A549 (cell line): ENCODE results near the gene KRT34. TPM values are rescaled to one million over a fixed set of nuclear protein-coding genes. Genes with fewer than 3 reads are reported as not detected.

Experiments used
- ATAC-seq, 2 experiments: fragments of 200-7000 bp in 1 of 2; fragments of >200 bp in 1 of 2; cut with Nextera tagmentation in 1 of 2; cut with Tn5 transposase in 1 of 2; 3 replicates each; pipeline versions ENCODE4 v1.8.0 to v1.9.1; 2018 to 2020; ENCODE audit warnings: mild to moderate bottlenecking in 1 of 2, moderate library complexity in 1 of 2
- CTCF ChIA-PET: fragments of 300-600 bp; sonication (Branson Sonifier 250); formaldehyde crosslinking; extraction: SDS; loops from one replicate; lab custom pipeline; 2021; ENCODE audit warnings: antibody characterized with exemption, inconsistent platforms; lab: Yijun Ruan, JAX
- POLR2A ChIA-PET: fragments of 350-600 bp; formaldehyde crosslinking; extraction: SDS; loops from one replicate; lab custom pipeline; 2021; ENCODE audit warnings: antibody characterized with exemption, inconsistent platforms; lab: Yijun Ruan, JAX
- DNase-seq, 2 experiments: peaks; one replicate each; pipeline versions ENCODE4 v3.0.0 to v3.0.0-alpha.2; 2011 to 2016; ENCODE audit warnings: low read depth in 1 of 2, low spot score in 1 of 2
- FAIRE-seq: peaks from 2 replicates; lab custom pipeline; 2011; peaks lifted over from hg19 to GRCh38; lab: Jason Lieb, UNC
- H3K27ac ChIP-seq, 2 experiments: fragments of >200 bp; sonication (Bioruptor Twin); formaldehyde crosslinking; 3 replicates each; pipeline ENCODE4 v1.5.1; 2016 to 2017
- H3K4me1 ChIP-seq: fragments of >200 bp; sonication (Bioruptor Twin); formaldehyde crosslinking; 3 replicates; pipeline ENCODE4 v1.6.1; 2016
- H3K4me2 ChIP-seq: fragments of >200 bp; sonication (Bioruptor Twin); formaldehyde crosslinking; 3 replicates; pipeline ENCODE4 v1.6.1; 2016
- H3K4me3 ChIP-seq: fragments of >200 bp; sonication (Bioruptor Twin); formaldehyde crosslinking; 3 replicates; pipeline ENCODE4 v1.5.1; 2016
- H3K9me3 ChIP-seq: fragments of >200 bp; sonication (Bioruptor Twin); formaldehyde crosslinking; 3 replicates; pipeline ENCODE4 v1.6.1; 2016
- BHLHE40 ChIP-seq: IDR thresholded peaks from 2 replicates; pipeline ENCODE4 v1.6.1; 2012; ENCODE audit warnings: low read depth, low read length, inconsistent platforms
- EHMT2 ChIP-seq: fragments of 200-600 bp; sonication (generic); IDR thresholded peaks from 2 replicates; pipeline ENCODE4 v1.6.1; 2016; ENCODE audit warnings: antibody characterized with exemption, low read depth, mild to moderate bottlenecking, moderate library complexity
- ESRRA ChIP-seq: fragments of 150-350 bp; IDR thresholded peaks from 2 replicates; pipeline ENCODE4 v1.6.1; 2014; ENCODE audit warnings: mild to moderate bottlenecking, low read length, borderline replicate concordance
- FOSB ChIP-seq: fragments of 250-450 bp; sonication (Bioruptor Pico); IDR thresholded peaks from 2 replicates; pipeline ENCODE4 v1.5.0; 2020; ENCODE audit warnings: mild to moderate bottlenecking, moderate library complexity
- GATA3 ChIP-seq: IDR thresholded peaks from 2 replicates; pipeline ENCODE4 v1.6.1; 2012; ENCODE audit warnings: borderline replicate concordance
- HDAC2 ChIP-seq: fragments of 200-600 bp; sonication (generic); IDR thresholded peaks from 2 replicates; pipeline ENCODE4 v1.6.1; 2016
- HOXA7 ChIP-seq: fragments of 250-450 bp; sonication (Bioruptor Pico); IDR thresholded peaks from 2 replicates; pipeline ENCODE4 v1.5.0; 2020; ENCODE audit warnings: mild to moderate bottlenecking, moderate library complexity
- HOXB13 ChIP-seq: fragments of 250-450 bp; sonication (Bioruptor Pico); IDR thresholded peaks from 2 replicates; pipeline ENCODE4 v1.5.0; 2020; ENCODE audit warnings: low read depth, mild to moderate bottlenecking, moderate library complexity
- HOXB5 ChIP-seq: fragments of 250-450 bp; sonication (Bioruptor Pico); IDR thresholded peaks from 2 replicates; pipeline ENCODE4 v1.5.0; 2020; ENCODE audit warnings: mild to moderate bottlenecking, moderate library complexity
- KDM1A ChIP-seq: fragments of 200-600 bp; sonication (generic); IDR thresholded peaks from 2 replicates; pipeline ENCODE4 v1.6.1; 2016; ENCODE audit warnings: low read depth, mild to moderate bottlenecking
- KDM5A ChIP-seq: fragments of 200-600 bp; sonication (generic); IDR thresholded peaks from 2 replicates; pipeline ENCODE4 v1.6.1; 2016; ENCODE audit warnings: antibody characterized with exemption, mild to moderate bottlenecking
- MAFK ChIP-seq: fragments of 450-650 bp; IDR thresholded peaks from 2 replicates; pipeline ENCODE4 v1.6.1; 2014; ENCODE audit not compliant: partially characterized antibody
- MAZ ChIP-seq: fragments of 150-350 bp; IDR thresholded peaks from 2 replicates; pipeline ENCODE4 v1.6.1; 2014; ENCODE audit warnings: antibody characterized with exemption, low read depth, low read length, borderline replicate concordance
- NFE2L2 ChIP-seq: fragments of 150-350 bp; conservative IDR thresholded peaks from 2 replicates; pipeline ENCODE4 v1.6.1; 2014; ENCODE audit warnings: low read length
- PHF8 ChIP-seq: fragments of 200-600 bp; sonication (generic); IDR thresholded peaks from 2 replicates; pipeline ENCODE4 v1.6.1; 2016; ENCODE audit warnings: low read depth, mild to moderate bottlenecking, antibody characterized with exemption, moderate library complexity, borderline replicate concordance
- RARB ChIP-seq: fragments of 250-450 bp; sonication (Bioruptor Pico); IDR thresholded peaks from 2 replicates; pipeline ENCODE4 v1.8.0; 2021; ENCODE audit warnings: mild to moderate bottlenecking, moderate library complexity
- RFX5 ChIP-seq: fragments of 450-650 bp; IDR thresholded peaks from 2 replicates; pipeline ENCODE4 v1.7.1; 2014; ENCODE audit warnings: antibody characterized with exemption, mild to moderate bottlenecking, moderate library complexity
- TFCP2L1 ChIP-seq: fragments of 250-450 bp; sonication (Bioruptor Pico); IDR thresholded peaks from 2 replicates; pipeline ENCODE4 v1.5.0; 2021; ENCODE audit warnings: mild to moderate bottlenecking
- TP53 ChIP-seq: fragments of 250-450 bp; sonication (Bioruptor Pico); IDR thresholded peaks from 2 replicates; pipeline ENCODE4 v1.5.0; 2021; ENCODE audit warnings: mild to moderate bottlenecking, moderate library complexity
- ZC3H11A ChIP-seq: fragments of 450-650 bp; IDR thresholded peaks from 2 replicates; pipeline ENCODE4 v1.6.1; 2014; ENCODE audit warnings: antibody characterized with exemption, mild to moderate bottlenecking
- ZFP36 ChIP-seq: fragments of 450-650 bp; IDR thresholded peaks from 2 replicates; pipeline ENCODE4 v1.6.1; 2014; ENCODE audit warnings: borderline replicate concordance; ENCODE audit not compliant: partially characterized antibody
- ZNF302 ChIP-seq: fragments of 250-450 bp; sonication (Bioruptor Pico); IDR thresholded peaks from 2 replicates; pipeline ENCODE4 v1.9.0; 2021; ENCODE audit warnings: inconsistent platforms, mild to moderate bottlenecking, moderate library complexity
- WGBS: methylation state at CpG from one replicate; pipeline ENCODE4 v1.1.6; 2017; ENCODE audit errors: missing lambda C conversion rate; 5-methylcytosine and 5-hydroxymethylcytosine counted together
- polyA plus RNA-seq, 4 experiments: library from polyadenylated mRNA; depleted of rRNA in 3 of 4; stranded (reverse); fragments of >200 nt; fragmentation: RNase III in 1 of 4; extraction: RNeasy Plus Mini Kit Qiagen cat#74134 plus additional on column Dnase treatment in 1 of 4; gene quantifications; 2 replicates in 3 of 4; 3 replicates in 1 of 4; pipeline ENCODE4 v1.2.3, GENCODE V29; 2011 to 2017
- TF ChIP-seq, protein P1 (sequence below): fragments of 250-450 bp; sonication (Bioruptor Pico); IDR thresholded peaks from 2 replicates; pipeline ENCODE4 v1.5.0; 2021; ENCODE audit warnings: mild to moderate bottlenecking, moderate library complexity, borderline replicate concordance
- TF ChIP-seq, protein P2 (sequence below): fragments of 450-650 bp; IDR thresholded peaks from 2 replicates; pipeline ENCODE4 v1.6.1; 2014; ENCODE audit warnings: antibody characterized with exemption
- TF ChIP-seq, protein P3 (sequence below): fragments of 250-450 bp; sonication (Bioruptor Pico); IDR thresholded peaks from 2 replicates; pipeline ENCODE4 v1.5.0; 2020; ENCODE audit warnings: low read depth, mild to moderate bottlenecking, moderate library complexity

The KRT34 gene
- polyA plus RNA-seq, 2 of the 4 experiments (the other 2 are of a cell fraction): 0.09 to 0.23 TPM

DNA sequence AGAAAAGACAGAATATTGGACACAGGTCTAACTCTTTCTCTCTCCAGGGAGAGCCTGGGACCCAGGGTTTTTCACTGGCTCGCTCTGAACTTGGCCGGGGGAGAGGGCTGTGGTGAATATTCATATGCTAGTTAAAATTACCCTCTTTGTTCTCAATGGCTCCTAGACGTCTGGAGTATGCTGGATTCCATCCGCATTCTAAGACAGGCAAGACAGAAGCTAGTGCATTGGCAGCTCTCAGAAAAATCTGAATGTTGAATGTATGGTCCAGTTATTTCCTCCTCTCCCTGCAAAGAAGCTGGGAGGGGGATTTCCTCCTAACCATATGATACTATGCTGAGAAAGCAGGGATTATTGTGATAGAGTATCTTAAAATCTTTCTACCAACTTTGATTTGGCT, 5.6 kb upstream of the KRT34 start:
- no peak overlapping the region for H3K4me2 ChIP-seq
- POLR2A ChIA-PET: no interaction called here

DNA sequence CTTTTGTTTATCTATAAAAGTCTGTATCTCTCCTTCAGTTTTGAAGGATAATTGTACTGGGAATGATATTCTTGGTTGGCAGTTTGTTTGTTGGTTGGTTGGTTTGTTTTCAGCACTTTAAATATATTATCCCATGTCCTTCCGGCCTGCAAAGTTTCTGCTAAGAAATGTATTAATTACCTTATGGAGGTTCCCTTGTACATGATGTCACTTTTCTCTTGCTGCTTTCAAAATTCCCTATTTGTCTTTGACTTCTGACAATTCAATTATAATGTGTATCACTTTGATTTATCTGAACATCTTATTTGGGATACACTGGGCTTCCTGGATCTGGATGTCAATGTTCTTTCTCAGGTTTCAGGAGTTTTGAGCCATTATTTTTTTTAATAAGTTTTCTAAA, 4.1 kb upstream of the KRT34 start:
- ChIA-PET CTCF (interaction anchor here (1.6 kb wide), 1 partner anchor 163 kb away, joined by 5 read pairs; no protein-coding TSS in a partner anchor), POLR2A (no interaction called here)
- TF ChIP-seq HOXA7 (CRISPR knock-in tag): no peak
- no peak for TF ChIP-seq NFE2L2
- TF ChIP-seq, protein P1, sequence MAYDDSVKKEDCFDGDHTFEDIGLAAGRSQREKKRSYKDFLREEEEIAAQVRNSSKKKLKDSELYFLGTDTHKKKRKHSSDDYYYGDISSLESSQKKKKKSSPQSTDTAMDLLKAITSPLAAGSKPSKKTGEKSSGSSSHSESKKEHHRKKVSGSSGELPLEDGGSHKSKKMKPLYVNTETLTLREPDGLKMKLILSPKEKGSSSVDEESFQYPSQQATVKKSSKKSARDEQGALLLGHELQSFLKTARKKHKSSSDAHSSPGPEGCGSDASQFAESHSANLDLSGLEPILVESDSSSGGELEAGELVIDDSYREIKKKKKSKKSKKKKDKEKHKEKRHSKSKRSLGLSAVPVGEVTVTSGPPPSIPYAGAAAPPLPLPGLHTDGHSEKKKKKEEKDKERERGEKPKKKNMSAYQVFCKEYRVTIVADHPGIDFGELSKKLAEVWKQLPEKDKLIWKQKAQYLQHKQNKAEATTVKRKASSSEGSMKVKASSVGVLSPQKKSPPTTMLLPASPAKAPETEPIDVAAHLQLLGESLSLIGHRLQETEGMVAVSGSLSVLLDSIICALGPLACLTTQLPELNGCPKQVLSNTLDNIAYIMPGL (CRISPR knock-in tag): no peak
- TF ChIP-seq KDM1A: no peak
- no peak for TF ChIP-seq HOXB5 (CRISPR knock-in tag)
- TF ChIP-seq TP53 (CRISPR knock-in tag): no peak
- no peak for TF ChIP-seq MAFK
- TF ChIP-seq, all 56 proteins: peak for 0
- H3K27ac ChIP-seq: no peak overlapping the region
- peaks cover 19% of the 10 kb centered on the region for H3K9me3 ChIP-seq
- DNase-seq: no peak
- H3K4me1 ChIP-seq: no peaks in the 10 kb centered on the region
- no peak for ATAC-seq
- WGBS: 92% methylated on average over 1 of the region's 1 CpG
- no peak overlapping the region for H3K4me3 ChIP-seq
- no peak overlapping the region for H3K4me2 ChIP-seq
- peak; percentile 43 for FAIRE-seq

More for the DNA sequence above, 5.6 kb upstream of the KRT34 start:
- CTCF ChIA-PET: interaction anchor here (0.8 kb wide), 1 partner anchor 22 kb away, joined by 3 read pairs; no protein-coding TSS in a partner anchor
- TF ChIP-seq ZC3H11A (no peak), HOXB13 (no peak), NFE2L2 (no peak), BHLHE40 (no peak), PHF8 (no peak), HOXA7 (CRISPR knock-in tag) (no peak), ZFP36 (no peak), RFX5 (no peak), EHMT2 (no peak), ESRRA (no peak), MAZ (no peak), KDM5A (no peak), FOSB (no peak), ZNF302 (CRISPR knock-in tag) (no peak), TFCP2L1 (CRISPR knock-in tag) (no peak), RARB (CRISPR knock-in tag) (no peak), GATA3 (no peak), HDAC2 (no peak)
- TF ChIP-seq, protein P2, sequence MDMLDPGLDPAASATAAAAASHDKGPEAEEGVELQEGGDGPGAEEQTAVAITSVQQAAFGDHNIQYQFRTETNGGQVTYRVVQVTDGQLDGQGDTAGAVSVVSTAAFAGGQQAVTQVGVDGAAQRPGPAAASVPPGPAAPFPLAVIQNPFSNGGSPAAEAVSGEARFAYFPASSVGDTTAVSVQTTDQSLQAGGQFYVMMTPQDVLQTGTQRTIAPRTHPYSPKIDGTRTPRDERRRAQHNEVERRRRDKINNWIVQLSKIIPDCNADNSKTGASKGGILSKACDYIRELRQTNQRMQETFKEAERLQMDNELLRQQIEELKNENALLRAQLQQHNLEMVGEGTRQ: no peak
- TF ChIP-seq, protein P3, sequence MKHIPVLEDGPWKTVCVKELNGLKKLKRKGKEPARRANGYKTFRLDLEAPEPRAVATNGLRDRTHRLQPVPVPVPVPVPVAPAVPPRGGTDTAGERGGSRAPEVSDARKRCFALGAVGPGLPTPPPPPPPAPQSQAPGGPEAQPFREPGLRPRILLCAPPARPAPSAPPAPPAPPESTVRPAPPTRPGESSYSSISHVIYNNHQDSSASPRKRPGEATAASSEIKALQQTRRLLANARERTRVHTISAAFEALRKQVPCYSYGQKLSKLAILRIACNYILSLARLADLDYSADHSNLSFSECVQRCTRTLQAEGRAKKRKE (CRISPR knock-in tag): no peak
- TF ChIP-seq, all 56 proteins: peak for 0
- ATAC-seq (no peak), FAIRE-seq (no peak), DNase-seq (no peak)
- Histone ChIP-seq H3K27ac (no peak overlapping the region), H3K9me3 (peaks cover 19% of the 10 kb centered on the region), H3K4me1 (no peaks in the 10 kb centered on the region), H3K4me3 (no peak overlapping the region)
- WGBS: 61% methylated on average over 4 of the region's 4 CpGs
